DND-41 (cell line): ENCODE measurements around the gene STX4.

ENCODE experiments used
- ATAC-seq: fragments of 200-7000 bp; cut with Tn5 transposase; 3 replicates; pipeline ENCODE4 v1.9.1; 2021; ENCODE audit warnings: low read depth; ENCODE audit not compliant: insufficient read depth
- DNase-seq: peaks from one replicate; pipeline ENCODE4 v3.0.0-alpha.2; 2020
- H2AFZ ChIP-seq: 2 replicates; pipeline ENCODE4 v1.6.0; 2012; ENCODE audit warnings: low read depth, low read length
- H3K27ac ChIP-seq: 2 replicates; pipeline ENCODE4 v1.5.1; 2012; ENCODE audit warnings: low read length, inconsistent platforms
- H3K27me3 ChIP-seq: fragments of 200-600 bp; sonication (generic); 2 replicates; pipeline ENCODE4 v1.6.0; 2012; ENCODE audit warnings: low read length, mild to moderate bottlenecking, inconsistent platforms; ENCODE audit not compliant: insufficient read depth, poor library complexity
- H3K36me3 ChIP-seq: 2 replicates; pipeline ENCODE4 v1.5.1; 2012; ENCODE audit warnings: low read length, inconsistent platforms; ENCODE audit not compliant: insufficient read depth
- H3K4me1 ChIP-seq: 2 replicates; pipeline ENCODE4 v1.5.1; 2012; ENCODE audit warnings: mild to moderate bottlenecking, low read length; ENCODE audit not compliant: insufficient read depth
- H3K4me2 ChIP-seq: 2 replicates; pipeline ENCODE4 v1.6.0; 2012; ENCODE audit warnings: mild to moderate bottlenecking, moderate library complexity, low read length, inconsistent platforms; ENCODE audit not compliant: insufficient read depth
- H3K4me3 ChIP-seq, 2 experiments: fragments of 200-600 bp in 1 of 2; shearing (Covaris generic) in 1 of 2; 2 replicates each; pipeline ENCODE4 v1.5.1; 2012 to 2016; ENCODE audit warnings: inconsistent platforms in 2 of 2, low read length in 2 of 2, mild to moderate bottlenecking in 2 of 2, low read depth in 1 of 2, moderate library complexity in 1 of 2
- H3K79me2 ChIP-seq: 2 replicates; pipeline ENCODE4 v1.6.0; 2012; ENCODE audit warnings: low read length, inconsistent platforms; ENCODE audit not compliant: insufficient read depth
- H3K9ac ChIP-seq: 2 replicates; pipeline ENCODE4 v1.6.0; 2012; ENCODE audit warnings: low read depth, mild to moderate bottlenecking, inconsistent platforms, low read length, moderate library complexity
- H3K9me3 ChIP-seq: 2 replicates; pipeline ENCODE4 v1.5.1; 2012; ENCODE audit warnings: low read length, moderate library complexity, mild to moderate bottlenecking, inconsistent platforms; ENCODE audit not compliant: insufficient read depth, severe bottlenecking
- H4K20me1 ChIP-seq: 2 replicates; pipeline ENCODE4 v1.6.0; 2012; ENCODE audit warnings: low read length; ENCODE audit not compliant: insufficient read depth
- EZH2 ChIP-seq: IDR thresholded peaks from 3 replicates; pipeline ENCODE4 v1.6.1; 2012; ENCODE audit warnings: borderline replicate concordance, low read depth, mild to moderate bottlenecking, moderate library complexity, low read length, inconsistent platforms; ENCODE audit not compliant: severe bottlenecking
- TF ChIP-seq, protein P1 (sequence below): IDR thresholded peaks from 2 replicates; pipeline ENCODE4 v1.5.1; 2012; ENCODE audit warnings: borderline replicate concordance, low read length, moderate library complexity, mild to moderate bottlenecking; ENCODE audit not compliant: poor library complexity, severe bottlenecking; ENCODE audit errors: extremely low read depth

The STX4 gene

GRCh38 chr16:31080756-31081419 is 47.5 kb downstream of the STX4 start:
- Histone ChIP-seq H3K36me3 (peaks cover 97% of the 10 kb centered on the region), H3K27ac (no peak overlapping the region), H3K27me3 (no peaks in the 10 kb centered on the region), H3K4me1 (peaks cover 15% of the 10 kb centered on the region), H3K4me3 (no peak overlapping the region), H3K79me2 (peaks cover 64% of the 10 kb centered on the region), H3K4me2 (no peak overlapping the region), H4K20me1 (peaks cover 75% of the 10 kb centered on the region), H2AFZ (no peak overlapping the region), H3K9me3 (no peaks in the 10 kb centered on the region), H3K9ac (no peak overlapping the region)
- DNase-seq (no peak), ATAC-seq (no peak)
- no peak for TF ChIP-seq EZH2
- TF ChIP-seq, protein P1, sequence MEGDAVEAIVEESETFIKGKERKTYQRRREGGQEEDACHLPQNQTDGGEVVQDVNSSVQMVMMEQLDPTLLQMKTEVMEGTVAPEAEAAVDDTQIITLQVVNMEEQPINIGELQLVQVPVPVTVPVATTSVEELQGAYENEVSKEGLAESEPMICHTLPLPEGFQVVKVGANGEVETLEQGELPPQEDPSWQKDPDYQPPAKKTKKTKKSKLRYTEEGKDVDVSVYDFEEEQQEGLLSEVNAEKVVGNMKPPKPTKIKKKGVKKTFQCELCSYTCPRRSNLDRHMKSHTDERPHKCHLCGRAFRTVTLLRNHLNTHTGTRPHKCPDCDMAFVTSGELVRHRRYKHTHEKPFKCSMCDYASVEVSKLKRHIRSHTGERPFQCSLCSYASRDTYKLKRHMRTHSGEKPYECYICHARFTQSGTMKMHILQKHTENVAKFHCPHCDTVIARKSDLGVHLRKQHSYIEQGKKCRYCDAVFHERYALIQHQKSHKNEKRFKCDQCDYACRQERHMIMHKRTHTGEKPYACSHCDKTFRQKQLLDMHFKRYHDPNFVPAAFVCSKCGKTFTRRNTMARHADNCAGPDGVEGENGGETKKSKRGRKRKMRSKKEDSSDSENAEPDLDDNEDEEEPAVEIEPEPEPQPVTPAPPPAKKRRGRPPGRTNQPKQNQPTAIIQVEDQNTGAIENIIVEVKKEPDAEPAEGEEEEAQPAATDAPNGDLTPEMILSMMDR = no peak

- TF ChIP-seq, protein P1 = no peak
- no peak for TF ChIP-seq EZH2
- Histone ChIP-seq H3K4me2 (no peak overlapping the region), H3K4me3 (no peak overlapping the region), H3K36me3 (peaks cover 95% of the 10 kb centered on the region), H2AFZ (no peak overlapping the region), H3K9me3 (no peaks in the 10 kb centered on the region), H4K20me1 (peaks cover 72% of the 10 kb centered on the region), H3K9ac (no peak overlapping the region), H3K27me3 (no peaks in the 10 kb centered on the region), H3K4me1 (peaks cover 15% of the 10 kb centered on the region), H3K27ac (no peak overlapping the region), H3K79me2 (peaks cover 56% of the 10 kb centered on the region)
- no peak for ATAC-seq
- no peak for DNase-seq
These were observed 48.3 kb downstream of the STX4 start for GRCh38 chr16:31081428-31082351.

GRCh38 chr16:31082368-31083045 is 49.1 kb downstream of the STX4 start:
- H3K36me3 ChIP-seq = peaks cover 95% of the 10 kb centered on the region
- no peak for ATAC-seq
- no peak for DNase-seq
- TF ChIP-seq, protein P1 = no peak
- no peak for TF ChIP-seq EZH2
- peaks cover 47% of the 10 kb centered on the region for H3K79me2 ChIP-seq
- H3K4me2 ChIP-seq = no peak overlapping the region
- H3K9me3 ChIP-seq = no peaks in the 10 kb centered on the region
- H2AFZ ChIP-seq = no peak overlapping the region
- H3K27me3 ChIP-seq = no peaks in the 10 kb centered on the region
- peaks cover 15% of the 10 kb centered on the region for H3K4me1 ChIP-seq
- H3K4me3 ChIP-seq = no peak overlapping the region
- H3K27ac ChIP-seq = no peak overlapping the region
- H4K20me1 ChIP-seq = peaks cover 64% of the 10 kb centered on the region
- H3K9ac ChIP-seq = no peak overlapping the region
